Measurements from ENCODE around the gene DCTN5. TPM values are rescaled to one million over a fixed set of nuclear protein-coding genes. Genes with fewer than 3 reads are reported as not detected.
A peak's percentile ranks its signal among the peaks of the same experiment; 100 is the strongest.

DCTN5 gene
- total and polyA plus RNA-seq, 2 of the 13 experiments (the other 11 are each of a cell fraction or from before 2014, with no cell fraction given), result 105 to 207 TPM

DNA sequence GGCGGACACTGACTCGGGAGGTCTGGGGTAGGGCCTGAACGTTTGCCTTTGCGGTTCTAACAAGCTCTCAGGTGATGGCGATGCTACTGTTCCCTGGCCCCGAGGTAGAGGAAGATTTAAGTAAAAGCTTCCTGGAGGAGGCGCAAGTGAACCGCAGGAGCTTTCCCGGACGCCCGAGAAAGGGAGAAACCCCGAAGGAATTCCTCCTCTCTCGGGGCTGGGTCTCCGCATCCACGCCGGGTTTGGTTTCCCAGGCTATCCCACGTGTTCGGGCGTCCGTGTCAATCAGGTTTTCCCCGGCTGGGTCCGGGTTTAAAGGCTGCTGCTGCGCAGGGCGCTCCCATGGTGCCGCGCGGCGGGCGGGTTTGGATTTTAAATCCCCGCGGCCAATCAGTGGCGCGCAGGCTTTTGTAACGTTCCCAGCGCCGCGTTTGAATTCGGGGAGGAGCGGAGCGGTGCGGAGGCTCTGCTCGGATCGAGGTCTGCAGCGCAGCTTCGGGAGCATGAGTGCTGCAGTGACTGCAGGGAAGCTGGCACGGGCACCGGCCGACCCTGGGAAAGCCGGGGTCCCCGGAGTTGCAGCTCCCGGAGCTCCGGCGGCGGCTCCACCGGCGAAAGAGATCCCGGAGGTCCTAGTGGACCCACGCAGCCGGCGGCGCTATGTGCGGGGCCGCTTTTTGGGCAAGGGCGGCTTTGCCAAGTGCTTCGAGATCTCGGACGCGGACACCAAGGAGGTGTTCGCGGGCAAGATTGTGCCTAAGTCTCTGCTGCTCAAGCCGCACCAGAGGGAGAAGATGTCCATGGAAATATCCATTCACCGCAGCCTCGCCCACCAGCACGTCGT is 37.4 kb downstream of the DCTN5 start, which contains the start of gene PLK1 (continued):
- TF ChIP-seq ARNTL (CRISPR knock-in tag; IDR thresholded peaks at IDR 0.05) (peak; percentile 86), FOXO1 (CRISPR knock-in tag; IDR thresholded peaks at IDR 0.05) (0 out of 2 replicates have a peak, but pooled peaks have one; percentile 20), ZNF296 (CRISPR knock-in tag; conservative IDR thresholded peaks at IDR 0.05) (peak; percentile 60; the same call in 1 of the 2 replicates), ZNF333 (CRISPR knock-in tag; IDR thresholded peaks at IDR 0.05; ENCODE audit: borderline replicate concordance) (no peak; the same call in 1 of the 2 replicates), CENPT (CRISPR knock-in tag; IDR thresholded peaks at IDR 0.05; ENCODE audit: low read depth) (peak; percentile 100), TBX2 (CRISPR knock-in tag; IDR thresholded peaks at IDR 0.05; ENCODE audit: borderline replicate concordance) (peak; percentile 74), NCOA2 (CRISPR knock-in tag; IDR thresholded peaks at IDR 0.05) (no peak; the same call in 1 of the 2 replicates), ZMYM2 (CRISPR knock-in tag; IDR thresholded peaks at IDR 0.05) (peak; percentile 96), ARNT (IDR thresholded peaks at IDR 0.05) (no peak), ZBTB20 (CRISPR knock-in tag; IDR thresholded peaks at IDR 0.05; ENCODE audit: borderline replicate concordance, low read depth) (peak; percentile 50; the same call in 1 of the 2 replicates), ZFX (CRISPR knock-in tag; IDR thresholded peaks at IDR 0.05; ENCODE audit: low read depth) (peak; percentile 8; the same call in 1 of the 2 replicates), ZBTB8A (CRISPR knock-in tag; IDR thresholded peaks at IDR 0.05; ENCODE audit: borderline replicate concordance, low read depth) (0 out of 2 replicates have a peak, but pooled peaks have one; percentile 37), SP1 (IDR thresholded peaks at IDR 0.05) (no peak), SP1 (CRISPR knock-in tag; IDR thresholded peaks at IDR 0.05) (no peak; the same call in 1 of the 2 replicates), ZNF121 (CRISPR knock-in tag; IDR thresholded peaks at IDR 0.05) (no peak), ZKSCAN8 (CRISPR knock-in tag; IDR thresholded peaks at IDR 0.05; ENCODE audit: borderline replicate concordance) (peak; percentile 91), ZNF556 (CRISPR knock-in tag; IDR thresholded peaks at IDR 0.05; ENCODE audit: borderline replicate concordance) (peak; percentile 75; the same call in 1 of the 2 replicates)
- TF ChIP-seq, protein P1, sequence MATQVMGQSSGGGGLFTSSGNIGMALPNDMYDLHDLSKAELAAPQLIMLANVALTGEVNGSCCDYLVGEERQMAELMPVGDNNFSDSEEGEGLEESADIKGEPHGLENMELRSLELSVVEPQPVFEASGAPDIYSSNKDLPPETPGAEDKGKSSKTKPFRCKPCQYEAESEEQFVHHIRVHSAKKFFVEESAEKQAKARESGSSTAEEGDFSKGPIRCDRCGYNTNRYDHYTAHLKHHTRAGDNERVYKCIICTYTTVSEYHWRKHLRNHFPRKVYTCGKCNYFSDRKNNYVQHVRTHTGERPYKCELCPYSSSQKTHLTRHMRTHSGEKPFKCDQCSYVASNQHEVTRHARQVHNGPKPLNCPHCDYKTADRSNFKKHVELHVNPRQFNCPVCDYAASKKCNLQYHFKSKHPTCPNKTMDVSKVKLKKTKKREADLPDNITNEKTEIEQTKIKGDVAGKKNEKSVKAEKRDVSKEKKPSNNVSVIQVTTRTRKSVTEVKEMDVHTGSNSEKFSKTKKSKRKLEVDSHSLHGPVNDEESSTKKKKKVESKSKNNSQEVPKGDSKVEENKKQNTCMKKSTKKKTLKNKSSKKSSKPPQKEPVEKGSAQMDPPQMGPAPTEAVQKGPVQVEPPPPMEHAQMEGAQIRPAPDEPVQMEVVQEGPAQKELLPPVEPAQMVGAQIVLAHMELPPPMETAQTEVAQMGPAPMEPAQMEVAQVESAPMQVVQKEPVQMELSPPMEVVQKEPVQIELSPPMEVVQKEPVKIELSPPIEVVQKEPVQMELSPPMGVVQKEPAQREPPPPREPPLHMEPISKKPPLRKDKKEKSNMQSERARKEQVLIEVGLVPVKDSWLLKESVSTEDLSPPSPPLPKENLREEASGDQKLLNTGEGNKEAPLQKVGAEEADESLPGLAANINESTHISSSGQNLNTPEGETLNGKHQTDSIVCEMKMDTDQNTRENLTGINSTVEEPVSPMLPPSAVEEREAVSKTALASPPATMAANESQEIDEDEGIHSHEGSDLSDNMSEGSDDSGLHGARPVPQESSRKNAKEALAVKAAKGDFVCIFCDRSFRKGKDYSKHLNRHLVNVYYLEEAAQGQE (IDR thresholded peaks at IDR 0.05; ENCODE audit: borderline replicate concordance in 1 of 2, low read depth in 1 of 2, low read length in 2 of 2), result peak in 1 of 2 experiments; percentile 32; a peak in 1 of 4 replicates
- TF ChIP-seq, protein P2, sequence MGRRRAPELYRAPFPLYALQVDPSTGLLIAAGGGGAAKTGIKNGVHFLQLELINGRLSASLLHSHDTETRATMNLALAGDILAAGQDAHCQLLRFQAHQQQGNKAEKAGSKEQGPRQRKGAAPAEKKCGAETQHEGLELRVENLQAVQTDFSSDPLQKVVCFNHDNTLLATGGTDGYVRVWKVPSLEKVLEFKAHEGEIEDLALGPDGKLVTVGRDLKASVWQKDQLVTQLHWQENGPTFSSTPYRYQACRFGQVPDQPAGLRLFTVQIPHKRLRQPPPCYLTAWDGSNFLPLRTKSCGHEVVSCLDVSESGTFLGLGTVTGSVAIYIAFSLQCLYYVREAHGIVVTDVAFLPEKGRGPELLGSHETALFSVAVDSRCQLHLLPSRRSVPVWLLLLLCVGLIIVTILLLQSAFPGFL (CRISPR knock-in tag; IDR thresholded peaks at IDR 0.05), result no peak
- TF ChIP-seq, protein P3, sequence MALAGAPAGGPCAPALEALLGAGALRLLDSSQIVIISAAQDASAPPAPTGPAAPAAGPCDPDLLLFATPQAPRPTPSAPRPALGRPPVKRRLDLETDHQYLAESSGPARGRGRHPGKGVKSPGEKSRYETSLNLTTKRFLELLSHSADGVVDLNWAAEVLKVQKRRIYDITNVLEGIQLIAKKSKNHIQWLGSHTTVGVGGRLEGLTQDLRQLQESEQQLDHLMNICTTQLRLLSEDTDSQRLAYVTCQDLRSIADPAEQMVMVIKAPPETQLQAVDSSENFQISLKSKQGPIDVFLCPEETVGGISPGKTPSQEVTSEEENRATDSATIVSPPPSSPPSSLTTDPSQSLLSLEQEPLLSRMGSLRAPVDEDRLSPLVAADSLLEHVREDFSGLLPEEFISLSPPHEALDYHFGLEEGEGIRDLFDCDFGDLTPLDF (CRISPR knock-in tag; IDR thresholded peaks at IDR 0.05), result peak; percentile 99
- TF ChIP-seq, protein P4, sequence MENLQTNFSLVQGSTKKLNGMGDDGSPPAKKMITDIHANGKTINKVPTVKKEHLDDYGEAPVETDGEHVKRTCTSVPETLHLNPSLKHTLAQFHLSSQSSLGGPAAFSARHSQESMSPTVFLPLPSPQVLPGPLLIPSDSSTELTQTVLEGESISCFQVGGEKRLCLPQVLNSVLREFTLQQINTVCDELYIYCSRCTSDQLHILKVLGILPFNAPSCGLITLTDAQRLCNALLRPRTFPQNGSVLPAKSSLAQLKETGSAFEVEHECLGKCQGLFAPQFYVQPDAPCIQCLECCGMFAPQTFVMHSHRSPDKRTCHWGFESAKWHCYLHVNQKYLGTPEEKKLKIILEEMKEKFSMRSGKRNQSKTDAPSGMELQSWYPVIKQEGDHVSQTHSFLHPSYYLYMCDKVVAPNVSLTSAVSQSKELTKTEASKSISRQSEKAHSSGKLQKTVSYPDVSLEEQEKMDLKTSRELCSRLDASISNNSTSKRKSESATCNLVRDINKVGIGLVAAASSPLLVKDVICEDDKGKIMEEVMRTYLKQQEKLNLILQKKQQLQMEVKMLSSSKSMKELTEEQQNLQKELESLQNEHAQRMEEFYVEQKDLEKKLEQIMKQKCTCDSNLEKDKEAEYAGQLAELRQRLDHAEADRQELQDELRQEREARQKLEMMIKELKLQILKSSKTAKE (CRISPR knock-in tag; IDR thresholded peaks at IDR 0.05; ENCODE audit: borderline replicate concordance), result peak; percentile 95
